Naive B cell (primary cell): ENCODE data around the gene MPG. TPM values are rescaled to one million over a fixed set of nuclear protein-coding genes. Genes with fewer than 3 reads are reported as not detected.
A peak's percentile ranks its signal among the peaks of the same experiment; 100 is the strongest.

Experiments
- ATAC-seq, 2 donors: fragments of 150-1000 bp; cut with Tn5 transposase; 2 replicates each; pipeline ENCODE4 v1.10.0; 2021; ENCODE audit warnings: low read depth in 2 of 2, mild to moderate bottlenecking in 2 of 2, moderate library complexity in 2 of 2
- DNase-seq: peaks from one replicate; pipeline ENCODE4 v3.0.0; 2022
- H3K27ac Mint-ChIP-seq, 6 donors: one replicate each; pipeline ENCODE4 v1.8.0; 2020 to 2022; ENCODE audit warnings: mild to moderate bottlenecking in 6 of 6, mixed read lengths in 6 of 6, moderate library complexity in 5 of 6, inconsistent platforms in 2 of 6
- H3K27me3 Mint-ChIP-seq, 3 donors: one replicate each; pipeline ENCODE4 v1.8.0; 2021 to 2022; ENCODE audit warnings: mixed read lengths in 3 of 3, mild to moderate bottlenecking in 1 of 3
- H3K36me3 Mint-ChIP-seq, 2 donors: one replicate each; pipeline ENCODE4 v1.8.0; 2020 to 2022; ENCODE audit warnings: mixed read lengths in 2 of 2, inconsistent platforms in 1 of 2, mild to moderate bottlenecking in 1 of 2
- H3K4me1 Mint-ChIP-seq, 3 donors: one replicate each; pipeline ENCODE4 v1.8.0; 2020 to 2022; ENCODE audit warnings: mixed read lengths in 3 of 3, inconsistent platforms in 1 of 3, mild to moderate bottlenecking in 1 of 3, moderate library complexity in 1 of 3
- H3K4me3 Mint-ChIP-seq, 8 donors: one replicate each; pipeline ENCODE4 v1.8.0; 2020 to 2022; ENCODE audit warnings: mild to moderate bottlenecking in 8 of 8, mixed read lengths in 8 of 8, moderate library complexity in 8 of 8, inconsistent platforms in 2 of 8
- H3K9me3 Mint-ChIP-seq, 7 donors: one replicate each; pipeline ENCODE4 v1.8.0; 2020 to 2022; ENCODE audit warnings: mixed read lengths in 7 of 7, mild to moderate bottlenecking in 5 of 7, inconsistent platforms in 2 of 7, moderate library complexity in 1 of 7
- polyA plus RNA-seq, 6 donors: library from polyadenylated mRNA; unstranded; fragments of 300-500 nt; fragmentation: Illumina TruSeq; gene quantifications; one replicate each; pipeline ENCODE4 v1.2.3, GENCODE V29; 2021; ENCODE audit warnings: low read depth in 6 of 6

Gene MPG
- polyA plus RNA-seq, 6 donors from 2014 or later, result 81.3 to 119 (median 84.6) TPM

DNA sequence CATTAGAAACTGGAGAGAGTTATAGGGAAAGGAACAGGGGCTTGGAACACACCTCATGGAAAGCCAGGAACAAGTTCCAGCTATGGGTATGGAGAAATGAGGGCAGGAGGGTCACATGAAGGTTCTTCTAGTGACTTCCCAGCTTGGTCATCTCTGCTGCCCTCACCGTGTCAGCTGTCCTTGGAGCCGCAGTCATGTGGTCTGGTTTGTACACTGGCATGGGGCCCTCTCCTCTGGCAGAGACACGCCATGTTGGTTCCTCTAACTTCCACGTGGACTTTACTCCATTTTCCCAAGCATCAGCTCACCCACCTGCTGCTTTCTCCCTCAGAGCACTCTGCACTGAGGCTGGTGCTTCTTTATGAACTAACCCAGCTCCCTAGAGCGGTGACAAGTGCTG, 26.3 kb downstream of the MPG start:
- ATAC-seq (no peak), DNase-seq (no peak)
- no peaks in the 10 kb centered on the region for H3K36me3 Mint-ChIP-seq
- no peak overlapping the region for H3K4me3 Mint-ChIP-seq
- peaks cover 7 to 17% (median 9%) of the 10 kb centered on the region in 3 donors for H3K4me1 Mint-ChIP-seq
- H3K27me3 Mint-ChIP-seq, result no peaks in the 10 kb centered on the region
- H3K9me3 Mint-ChIP-seq, result no peaks in the 10 kb centered on the region
- peak overlapping the region in 2 of 6 donors; percentile 7 to 65 for H3K27ac Mint-ChIP-seq

DNA sequence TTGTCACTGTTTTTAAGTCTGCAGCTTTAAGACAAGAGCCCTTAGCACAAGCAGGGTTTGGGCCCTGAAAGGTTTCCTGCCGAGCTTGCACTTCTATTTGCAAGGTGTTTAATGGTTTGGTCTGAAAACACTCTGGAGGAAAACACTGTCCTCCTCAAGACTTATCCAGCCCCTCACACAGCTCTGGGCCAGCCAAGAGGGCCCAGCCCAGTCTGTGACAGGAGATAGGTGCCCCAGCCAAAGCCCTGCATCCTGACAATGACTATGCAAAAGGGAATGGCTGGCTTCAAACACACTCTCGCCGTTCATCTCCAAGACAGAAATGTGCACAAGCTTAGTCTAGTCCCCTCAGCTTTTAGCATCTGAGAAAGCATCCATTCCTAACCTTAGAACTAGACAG, 26.9 kb downstream of the MPG start:
- no peaks in the 10 kb centered on the region for H3K36me3 Mint-ChIP-seq
- no peaks in the 10 kb centered on the region for H3K27me3 Mint-ChIP-seq
- H3K4me1 Mint-ChIP-seq, result peaks cover 7 to 17% (median 9%) of the 10 kb centered on the region in 3 donors
- no peak overlapping the region for H3K27ac Mint-ChIP-seq
- DNase-seq, result no peak
- no peaks in the 10 kb centered on the region for H3K9me3 Mint-ChIP-seq
- ATAC-seq, result no peak
- H3K4me3 Mint-ChIP-seq, result no peak overlapping the region

DNA sequence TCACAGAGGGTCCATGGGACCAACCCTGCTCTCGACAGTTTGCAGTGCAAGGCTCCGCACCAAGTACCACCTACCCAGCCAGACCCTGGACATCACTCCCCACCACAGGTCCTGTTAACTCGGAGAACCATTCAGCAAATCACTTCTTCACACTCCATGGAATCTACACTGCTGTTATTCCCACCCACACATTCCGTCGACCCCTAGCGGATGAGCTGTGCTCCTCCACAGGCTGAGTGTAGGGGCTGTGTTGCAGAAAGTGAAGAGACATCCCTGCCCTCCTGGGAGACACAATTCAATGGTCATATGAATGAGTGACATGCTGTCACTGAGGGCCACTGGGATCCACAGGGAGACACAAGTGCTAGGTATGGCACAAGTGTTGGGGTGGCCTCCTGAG, 27.5 kb downstream of the MPG start:
- no peak overlapping the region for H3K4me3 Mint-ChIP-seq
- ATAC-seq (no peak), DNase-seq (no peak)
- no peaks in the 10 kb centered on the region for H3K27me3 Mint-ChIP-seq
- no peaks in the 10 kb centered on the region for H3K36me3 Mint-ChIP-seq
- peaks cover 7 to 17% (median 9%) of the 10 kb centered on the region in 3 donors for H3K4me1 Mint-ChIP-seq
- no peaks in the 10 kb centered on the region for H3K9me3 Mint-ChIP-seq
- peak overlapping the region in 1 of 6 donors; percentile 28 for H3K27ac Mint-ChIP-seq

DNA sequence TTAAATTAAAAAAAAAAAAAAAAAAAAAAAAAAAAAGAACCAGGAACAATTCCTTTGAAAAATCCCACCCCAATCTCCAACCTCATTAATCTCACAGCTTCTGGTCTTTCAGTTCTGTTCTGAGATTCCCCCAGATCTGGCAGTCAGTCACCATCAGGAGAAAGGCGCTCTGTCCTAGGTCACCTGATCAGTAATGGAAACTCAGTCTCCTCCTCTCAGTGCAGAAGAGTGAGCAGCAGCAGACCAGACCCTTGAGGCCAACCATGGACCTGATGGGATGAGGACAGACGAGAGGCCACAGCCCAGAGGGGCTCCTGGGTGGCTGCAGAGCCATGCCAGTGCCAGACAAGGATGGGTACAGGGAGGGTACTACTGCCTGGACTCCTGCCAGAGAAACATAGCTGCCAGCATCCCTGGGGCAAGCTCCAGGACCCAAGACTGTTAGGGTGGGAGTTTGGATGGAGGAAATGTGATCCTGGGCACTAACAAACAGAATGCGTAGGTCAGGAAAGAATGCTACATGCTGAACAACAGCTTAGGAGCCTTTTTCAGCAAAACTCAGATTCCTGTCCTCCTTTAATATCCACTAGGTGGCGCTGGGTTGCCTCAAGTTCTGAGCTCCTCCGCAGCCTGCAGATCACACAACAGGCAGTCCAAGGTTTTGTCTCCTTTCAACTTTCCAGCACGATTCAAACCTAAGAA, 28.7 kb downstream of the MPG start:
- Mint-ChIP-seq H3K4me3 (no peak overlapping the region), H3K9me3 (no peaks in the 10 kb centered on the region), H3K36me3 (no peaks in the 10 kb centered on the region), H3K27me3 (no peaks in the 10 kb centered on the region), H3K4me1 (peaks cover 2 to 10% (median 6%) of the 10 kb centered on the region in 3 donors), H3K27ac (no peak overlapping the region)
- ATAC-seq (peak; percentile 75 to 86), DNase-seq (peak; percentile 57)

DNA sequence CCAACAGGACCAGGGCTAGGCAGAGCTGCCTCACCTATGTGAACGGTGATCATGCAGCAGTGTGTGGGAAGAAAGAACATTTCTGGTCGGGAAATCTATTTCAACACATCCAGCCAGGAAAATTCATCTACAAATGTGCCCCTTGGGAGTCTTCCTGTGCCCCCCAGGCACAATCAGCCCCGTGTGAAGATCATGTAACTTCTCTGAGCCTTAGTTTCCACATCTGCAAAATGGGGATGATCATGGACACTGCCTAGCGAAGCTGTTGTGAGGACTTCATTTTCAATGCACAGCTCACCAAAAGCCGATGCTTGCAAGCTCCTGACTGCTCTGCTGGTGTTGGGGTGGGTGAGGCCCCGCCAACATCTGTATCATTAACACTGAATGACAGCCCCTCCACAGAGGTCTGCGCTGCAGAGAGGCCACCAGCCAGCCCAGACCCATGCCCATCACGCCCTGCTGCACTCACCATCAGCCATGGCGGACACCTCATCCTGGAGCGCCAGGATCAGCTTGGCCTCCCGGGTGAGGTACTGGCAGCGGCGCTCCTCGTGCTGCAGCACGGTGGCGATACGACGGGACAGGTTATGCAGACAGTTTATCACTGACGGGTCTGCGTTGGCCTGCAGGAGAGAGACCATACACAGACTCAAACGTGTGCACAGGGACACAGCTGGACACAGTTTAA, 34.3 kb downstream of the MPG start:
- Mint-ChIP-seq H3K27me3 (no peaks in the 10 kb centered on the region), H3K27ac (peak overlapping the region in 1 of 6 donors; percentile 62), H3K9me3 (no peaks in the 10 kb centered on the region), H3K36me3 (peaks cover 9 to 15% of the 10 kb centered on the region in 2 donors), H3K4me3 (no peak overlapping the region), H3K4me1 (no peaks in the 10 kb centered on the region)
- ATAC-seq (no peak), DNase-seq (no peak)

DNA sequence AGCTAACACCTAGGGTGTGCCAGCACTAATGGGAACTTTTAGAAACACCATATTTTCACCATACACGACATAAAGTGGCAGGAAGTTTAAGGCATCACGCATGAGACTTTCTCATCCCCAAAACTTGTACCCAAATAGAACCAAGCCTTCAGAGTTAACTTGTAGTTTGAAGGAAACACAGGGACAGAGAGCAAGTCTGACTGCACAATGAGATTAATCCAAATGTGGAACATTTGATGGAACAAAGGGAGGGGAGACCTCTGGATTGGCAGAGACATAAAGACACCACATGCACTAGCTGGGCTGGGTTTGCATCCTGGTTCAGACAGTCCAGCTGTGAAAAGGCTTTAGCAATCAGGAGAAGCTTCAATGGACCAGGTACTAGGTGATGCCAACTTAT, 36.3 kb downstream of the MPG start:
- DNase-seq (no peak), ATAC-seq (no peak)
- H3K9me3 Mint-ChIP-seq, result no peaks in the 10 kb centered on the region
- peaks cover 9 to 15% of the 10 kb centered on the region in 2 donors for H3K36me3 Mint-ChIP-seq
- no peak overlapping the region for H3K27ac Mint-ChIP-seq
- H3K4me3 Mint-ChIP-seq, result peak overlapping the region in 1 of 8 donors; percentile 42
- no peaks in the 10 kb centered on the region for H3K27me3 Mint-ChIP-seq
- H3K4me1 Mint-ChIP-seq, result peaks cover 5 to 7% (median 6%) of the 10 kb centered on the region in 3 donors

DNA sequence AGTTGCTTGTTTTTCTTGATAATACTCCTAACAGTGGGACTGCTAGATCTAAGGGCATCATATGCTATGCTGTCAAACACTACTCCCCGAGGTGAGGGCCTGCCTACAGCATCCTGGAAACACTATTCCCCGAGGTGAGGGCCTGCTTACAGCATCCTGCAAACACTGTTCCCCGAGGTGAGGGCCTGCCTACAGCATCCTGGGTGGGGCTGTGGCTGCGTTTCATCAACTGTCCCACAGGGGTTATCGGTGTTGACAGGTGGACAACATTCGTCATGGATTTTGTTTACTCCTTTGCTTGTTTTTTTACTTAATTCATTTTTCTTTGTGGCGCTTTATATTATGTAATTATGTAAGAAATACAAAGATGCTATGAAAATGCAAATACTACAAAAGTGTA, 38.0 kb downstream of the MPG start:
- Mint-ChIP-seq H3K36me3 (peaks cover 9 to 15% of the 10 kb centered on the region in 2 donors), H3K27ac (no peak overlapping the region), H3K4me3 (no peak overlapping the region), H3K4me1 (peaks cover 5 to 7% (median 6%) of the 10 kb centered on the region in 3 donors), H3K9me3 (no peaks in the 10 kb centered on the region), H3K27me3 (no peaks in the 10 kb centered on the region)
- DNase-seq, result no peak
- no peak for ATAC-seq

DNA sequence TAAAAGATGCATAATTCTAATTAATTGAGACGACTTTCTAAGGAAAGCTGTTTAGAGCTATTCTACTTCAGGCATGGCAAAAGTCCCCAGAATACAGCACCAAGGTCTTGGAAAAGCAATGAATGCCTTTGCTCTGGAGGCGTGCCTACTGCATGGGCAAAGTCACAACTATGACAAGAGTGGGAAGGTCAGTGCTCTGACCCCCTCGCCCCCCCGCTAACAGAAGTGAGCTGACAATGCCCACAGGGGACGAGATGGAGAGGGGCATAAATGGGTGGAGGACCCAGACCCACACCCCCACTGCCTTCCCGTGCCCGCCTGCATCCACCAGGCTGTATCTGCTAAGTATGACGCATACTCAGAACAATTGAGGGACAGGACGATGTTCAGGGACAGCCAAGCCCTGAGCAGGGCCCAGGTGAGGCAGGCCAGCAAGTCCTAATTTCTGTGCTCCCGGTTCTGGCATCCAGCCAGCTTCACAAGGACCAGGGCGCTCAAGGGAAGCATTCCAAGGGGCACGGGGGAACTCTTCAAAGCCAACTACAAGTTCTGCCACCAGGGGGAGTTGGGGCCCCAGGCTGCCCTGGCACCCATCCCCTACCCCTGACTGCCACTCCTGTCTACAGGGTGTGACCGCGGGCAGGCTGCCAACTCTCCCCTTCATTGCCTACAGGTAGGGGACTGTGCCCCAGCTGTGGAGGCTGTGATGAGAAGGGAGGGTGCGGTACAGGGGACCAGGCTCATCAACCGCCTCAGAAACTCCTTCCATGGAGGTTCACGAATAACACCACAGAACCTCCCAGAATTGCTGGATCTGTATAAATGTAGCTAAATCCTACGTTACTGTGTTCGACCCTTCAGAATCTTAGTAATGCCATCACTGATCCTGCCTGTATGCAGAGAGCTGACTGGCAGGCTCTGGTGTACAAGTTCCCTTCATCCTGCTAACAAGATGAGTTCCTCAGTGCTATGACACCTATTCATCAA, 39.6 kb downstream of the MPG start:
- Mint-ChIP-seq H3K9me3 (no peaks in the 10 kb centered on the region), H3K27me3 (no peaks in the 10 kb centered on the region), H3K4me3 (no peak overlapping the region), H3K36me3 (peaks cover 9 to 15% of the 10 kb centered on the region in 2 donors), H3K4me1 (peaks cover 5 to 7% (median 6%) of the 10 kb centered on the region in 3 donors), H3K27ac (peak overlapping the region in 1 of 6 donors; percentile 63)
- peak; percentile 85 to 97 for ATAC-seq
- peak; percentile 61 for DNase-seq

DNA sequence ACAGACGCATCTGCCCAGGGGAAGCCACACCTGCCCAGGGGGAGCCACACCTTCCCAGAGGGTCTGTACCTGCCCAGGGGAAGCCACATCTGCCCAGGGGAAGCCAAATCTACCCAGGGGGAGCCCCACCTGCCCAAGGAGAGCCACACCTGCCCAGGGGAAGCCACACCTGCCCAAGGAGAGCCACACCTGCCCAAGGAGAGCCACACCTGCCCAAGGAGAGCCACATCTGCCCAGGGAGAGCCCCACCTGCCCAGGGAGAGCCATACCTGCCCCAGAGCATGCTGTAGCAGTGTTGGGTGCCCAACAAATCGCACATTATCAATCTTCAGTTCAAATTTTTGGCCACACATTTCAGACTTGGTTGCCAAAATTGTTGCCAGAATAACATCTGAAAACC, 40.8 kb downstream of the MPG start:
- peaks cover 9 to 13% of the 10 kb centered on the region in 2 donors for H3K36me3 Mint-ChIP-seq
- ATAC-seq, result no peak
- H3K27ac Mint-ChIP-seq, result no peak overlapping the region

DNA sequence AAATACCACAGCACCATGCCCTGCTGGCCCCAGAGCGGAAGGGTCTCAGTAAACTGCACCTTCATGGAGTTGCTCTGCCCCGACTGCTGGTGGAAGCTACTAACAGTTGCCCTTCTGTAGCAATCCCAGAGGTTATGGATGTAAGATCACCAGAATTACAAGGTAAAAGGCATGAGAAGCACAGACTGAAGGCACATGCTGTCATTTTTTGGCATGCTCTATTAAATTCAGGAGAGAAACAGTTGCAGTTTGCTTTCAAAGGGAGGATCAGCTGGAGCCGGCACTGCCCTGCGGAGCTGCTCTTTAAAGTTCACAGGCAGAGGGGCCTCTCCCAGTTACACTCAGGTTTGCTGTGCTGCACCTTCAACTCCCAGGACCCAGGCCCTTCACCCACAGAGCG, 41.3 kb downstream of the MPG start:
- Mint-ChIP-seq H3K36me3 (peaks cover 4 to 8% of the 10 kb centered on the region in 2 donors), H3K4me3 (no peak overlapping the region), H3K9me3 (no peaks in the 10 kb centered on the region), H3K27ac (no peak overlapping the region), H3K27me3 (no peaks in the 10 kb centered on the region), H3K4me1 (peaks cover 5 to 7% (median 6%) of the 10 kb centered on the region in 3 donors)
- ATAC-seq (no peak), DNase-seq (no peak)

More for the DNA sequence above, 40.8 kb downstream of the MPG start:
- peaks cover 5 to 7% (median 6%) of the 10 kb centered on the region in 3 donors for H3K4me1 Mint-ChIP-seq
- H3K4me3 Mint-ChIP-seq, result no peak overlapping the region
- no peaks in the 10 kb centered on the region for H3K9me3 Mint-ChIP-seq
- H3K27me3 Mint-ChIP-seq, result no peaks in the 10 kb centered on the region
- DNase-seq, result no peak

DNA sequence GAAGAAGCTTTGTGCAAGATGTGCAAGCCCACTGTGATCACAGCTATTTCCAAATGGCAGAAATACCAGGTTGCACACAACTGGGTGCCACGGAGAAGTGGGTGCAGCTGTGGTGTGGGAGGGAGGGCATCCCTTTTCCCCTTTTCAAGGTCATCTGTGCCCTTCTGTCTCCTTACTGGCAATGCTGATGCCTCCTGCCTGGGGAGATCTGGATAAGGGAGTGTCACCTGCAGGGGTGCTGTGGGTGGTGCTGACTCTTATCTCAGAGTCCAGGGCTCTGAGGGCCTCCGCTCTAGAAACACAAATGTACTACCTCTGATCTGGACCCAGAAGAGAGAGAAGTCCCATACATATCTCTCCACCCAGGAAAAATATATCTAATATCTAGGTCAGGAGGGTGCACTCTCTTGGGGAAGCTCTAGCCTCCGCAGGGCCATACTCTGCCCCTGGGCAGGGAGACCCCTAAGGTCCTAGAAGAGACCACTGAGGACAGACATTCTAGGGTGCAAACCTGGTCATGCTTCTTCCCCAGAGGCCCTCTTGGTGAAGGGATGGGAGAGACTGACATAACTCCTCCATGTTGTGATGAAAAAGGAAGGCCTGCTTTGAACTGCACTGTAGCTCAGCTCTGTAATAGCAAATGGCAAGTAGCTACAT, 41.9 kb downstream of the MPG start:
- peaks cover 0 to 5% of the 10 kb centered on the region in 2 donors for H3K36me3 Mint-ChIP-seq
- H3K4me3 Mint-ChIP-seq, result no peak overlapping the region
- H3K27ac Mint-ChIP-seq, result peak overlapping the region in 1 of 6 donors; percentile 39
- ATAC-seq (no peak), DNase-seq (no peak)
- no peaks in the 10 kb centered on the region for H3K27me3 Mint-ChIP-seq
- no peaks in the 10 kb centered on the region for H3K9me3 Mint-ChIP-seq
- H3K4me1 Mint-ChIP-seq, result peaks cover 5 to 7% (median 6%) of the 10 kb centered on the region in 3 donors

DNA sequence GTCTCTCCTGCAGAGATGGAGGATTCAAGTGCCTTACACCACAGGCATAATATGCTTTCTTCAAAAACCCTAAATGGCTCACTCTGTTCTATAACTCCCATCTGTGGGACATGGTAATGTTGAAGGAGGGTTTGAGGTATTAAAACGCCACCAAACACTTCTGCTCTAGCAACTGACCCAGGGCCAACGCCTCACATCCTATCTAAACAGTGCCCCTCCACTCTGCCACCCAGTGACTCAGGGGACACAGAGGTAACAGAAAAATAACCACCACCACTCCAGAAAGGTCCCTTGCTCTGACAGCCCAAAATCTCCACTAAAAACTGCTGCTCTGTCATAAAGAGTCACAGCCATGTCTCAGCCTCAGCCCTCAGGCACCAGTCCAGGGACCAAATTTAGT, 42.7 kb downstream of the MPG start:
- Mint-ChIP-seq H3K4me3 (no peak overlapping the region), H3K27me3 (no peaks in the 10 kb centered on the region), H3K9me3 (no peaks in the 10 kb centered on the region), H3K4me1 (peaks cover 6 to 11% (median 8%) of the 10 kb centered on the region in 3 donors), H3K27ac (no peak overlapping the region), H3K36me3 (peaks cover 0 to 5% of the 10 kb centered on the region in 2 donors)
- DNase-seq (no peak), ATAC-seq (no peak)

DNA sequence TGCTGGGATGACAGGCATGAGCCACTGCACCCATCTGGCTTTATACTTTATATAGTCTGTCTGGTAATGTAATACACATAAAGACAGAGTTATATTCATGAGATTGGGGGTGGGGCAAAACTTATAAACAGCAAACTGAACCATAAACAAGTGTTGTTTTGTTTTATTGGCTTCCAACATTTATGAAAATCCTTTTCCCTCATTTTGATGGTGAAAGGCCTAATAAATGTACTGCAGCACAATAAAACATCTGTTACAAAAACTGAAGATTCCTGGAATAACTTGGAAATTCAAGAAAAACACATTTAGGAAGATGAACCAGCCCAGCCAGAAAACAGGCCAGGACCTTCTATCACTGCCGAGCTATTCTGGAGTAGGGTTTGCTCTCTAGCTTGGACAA, 44.3 kb downstream of the MPG start:
- no peaks in the 10 kb centered on the region for H3K27me3 Mint-ChIP-seq
- no peaks in the 10 kb centered on the region for H3K36me3 Mint-ChIP-seq
- H3K4me3 Mint-ChIP-seq, result no peak overlapping the region
- ATAC-seq (no peak), DNase-seq (no peak)
- H3K9me3 Mint-ChIP-seq, result no peaks in the 10 kb centered on the region
- peaks cover 6 to 13% (median 9%) of the 10 kb centered on the region in 3 donors for H3K4me1 Mint-ChIP-seq
- H3K27ac Mint-ChIP-seq, result peak overlapping the region in 2 of 6 donors; percentile 14 to 66
